Suppressor macrophage treated with lipopolysaccharide for 1 hour (primary cell): ENCODE data around the gene TMEM119.
A peak's percentile ranks its signal among the peaks of the same experiment; 100 is the strongest.
"Not testable (repeated sequence)": the region's sequence is repeated elsewhere in the genome, so short reads cannot be mapped to it uniquely, and the experiment has no call there.

Experiments
- DNase-seq, 3 donors: peaks; one replicate each; pipeline ENCODE4 v3.0.0-alpha.2; 2020 to 2022

TMEM119 gene

GRCh38 chr12:108563136-108563803, 34.6 kb downstream of the TMEM119 start:
- peak; percentile 91 to 94 (median 92) for DNase-seq

DNA sequence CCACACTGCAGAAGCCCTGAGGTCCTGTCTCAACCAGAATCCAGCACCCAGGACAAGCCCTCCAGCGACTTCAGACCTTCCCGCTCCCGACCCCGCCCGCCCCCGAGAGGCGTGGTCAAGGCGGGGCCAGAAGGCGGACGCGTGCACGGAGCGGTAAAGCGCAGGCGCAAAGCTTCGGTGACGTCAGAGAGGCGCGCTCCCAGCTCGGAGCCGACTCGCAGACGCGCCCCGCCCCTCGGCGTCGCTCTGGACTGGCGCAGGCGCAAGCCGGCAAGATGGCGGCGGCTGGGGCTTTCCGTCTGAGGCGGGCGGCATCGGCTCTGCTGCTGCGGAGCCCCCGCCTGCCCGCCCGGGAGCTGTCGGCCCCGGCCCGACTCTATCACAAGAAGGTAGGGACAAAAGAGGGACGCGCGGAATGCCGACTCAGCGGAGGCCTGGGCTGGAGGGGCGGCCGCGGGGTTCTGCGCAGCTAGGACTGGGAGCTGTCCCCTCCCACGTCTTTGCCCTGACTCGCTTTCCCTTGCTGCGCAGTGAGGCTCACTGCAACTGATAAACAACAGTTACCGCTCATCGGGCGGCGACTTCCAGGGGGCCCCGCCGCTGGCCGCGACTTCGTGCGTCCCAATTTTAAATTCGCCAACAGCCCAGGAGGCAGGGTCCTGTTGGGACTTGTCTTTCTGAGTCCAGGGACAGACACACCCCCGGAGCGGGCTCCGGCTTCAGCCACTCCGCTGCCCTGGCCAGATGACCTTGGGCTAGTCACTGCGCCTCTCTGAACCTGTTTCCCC, 35.3 kb downstream of the TMEM119 start, which contains the start of gene ISCU:
Gene ISCU, plus strand, starts transcription at position 249 of the 788 bp plus-strand sequence. Its CDS starts 27 bp downstream, at position 276.
- peak; percentile 99 for DNase-seq

DNA sequence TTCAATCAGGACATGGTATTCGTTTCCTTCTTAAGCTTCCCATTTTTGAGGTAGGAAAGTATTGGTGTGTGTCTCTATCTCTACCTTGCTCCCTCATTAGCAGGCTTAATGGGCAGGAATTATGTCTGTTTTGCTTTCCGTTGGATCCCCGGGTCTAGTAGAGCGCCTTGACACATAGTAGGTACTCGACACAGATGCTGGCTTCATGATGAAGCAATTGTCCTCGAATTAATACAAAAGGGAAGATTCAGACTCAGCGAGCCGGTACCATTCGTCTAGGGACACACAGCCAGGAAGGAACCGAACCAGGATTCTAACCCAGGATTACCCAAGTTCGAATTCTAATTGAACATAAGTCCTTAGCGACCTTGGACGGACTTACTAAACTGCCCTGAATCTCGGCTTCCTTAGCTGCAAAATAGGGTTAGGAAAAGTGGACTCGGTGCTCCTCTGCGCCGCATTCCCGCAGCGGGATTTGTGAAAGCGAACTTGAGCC, 36.0 kb downstream of the TMEM119 start:
- peak in 1 of 3 donors; percentile 19 for DNase-seq

GRCh38 chr12:108560752-108561719, 36.8 kb downstream of the TMEM119 start, which contains the start of gene SART3:
Gene SART3 (minus strand): TSS chr12:108561173. CDS start chr12:108561154, 19 bp downstream.
- DNase-seq, result peak; percentile 92 to 93 (median 93)

DNA sequence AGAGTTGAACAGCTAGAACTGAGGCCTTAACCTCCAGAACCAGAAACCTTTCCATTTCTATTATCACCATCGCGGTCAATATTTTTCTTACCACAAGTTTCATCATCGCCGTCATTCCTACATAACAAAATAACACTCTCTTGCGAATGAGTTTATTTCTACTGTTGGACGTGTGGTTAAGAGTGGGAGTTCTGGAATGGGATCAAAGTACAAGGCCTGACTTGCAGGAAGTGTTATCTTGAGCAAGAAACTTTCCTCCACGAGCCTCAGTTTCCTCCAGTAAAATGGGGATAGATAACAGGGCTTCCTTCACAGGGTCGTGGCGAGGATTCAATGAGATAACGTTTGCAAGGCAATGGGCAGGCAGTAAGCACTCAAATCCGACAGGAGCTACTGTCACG, 37.6 kb downstream of the TMEM119 start:
- DNase-seq, result peak; percentile 20 to 54 (median 38)

DNA sequence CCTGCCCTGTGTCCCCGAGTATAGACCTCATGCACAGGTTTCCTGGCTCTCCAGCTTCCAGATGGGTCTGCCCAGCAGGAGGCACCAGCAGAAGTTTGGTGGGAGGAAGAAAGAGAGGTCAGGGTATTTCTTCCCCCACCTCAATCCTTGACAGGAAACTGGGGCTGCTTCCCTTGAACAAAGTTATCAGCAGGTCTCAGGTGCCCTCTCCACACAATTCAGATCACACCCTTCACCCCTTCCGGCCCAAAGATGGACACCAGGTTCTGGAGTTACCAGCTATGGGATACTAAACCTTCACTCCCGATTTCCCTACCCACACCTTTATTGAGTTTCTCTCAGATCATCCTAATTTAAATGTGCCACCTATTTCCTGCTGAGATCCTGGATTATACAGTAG, 38.1 kb downstream of the TMEM119 start:
- DNase-seq, result no peak

GRCh38 chr12:108559007-108559655, 38.8 kb downstream of the TMEM119 start:
- no peak for DNase-seq

GRCh38 chr12:108555383-108555782, 42.5 kb downstream of the TMEM119 start:
- not testable (repeated sequence) for DNase-seq

DNA sequence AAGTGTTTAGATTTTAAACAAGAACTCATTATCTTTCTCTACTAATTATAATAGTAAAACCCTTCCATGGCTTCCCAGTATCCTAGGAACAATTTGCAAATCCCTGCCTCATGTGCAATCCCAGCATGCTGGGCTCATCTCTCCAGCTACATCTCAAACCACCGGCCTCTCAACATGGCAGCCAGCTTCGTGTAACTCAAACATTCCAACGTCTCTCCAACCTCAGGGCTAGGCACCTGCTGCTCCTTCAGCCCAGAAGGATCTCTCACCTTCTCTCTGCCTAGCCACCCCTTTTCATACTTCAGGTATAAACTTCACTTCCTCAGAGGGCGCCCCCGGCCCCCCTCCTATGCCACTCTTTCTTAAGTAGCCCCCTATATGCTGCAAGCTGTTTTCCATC, 44.1 kb downstream of the TMEM119 start:
- DNase-seq, result no peak

- no peak for DNase-seq
Observed at GRCh38 chr12:108551535-108551934, 46.3 kb downstream of the TMEM119 start.

- DNase-seq, result no peak
Observed at GRCh38 chr12:108548954-108549521, 48.8 kb downstream of the TMEM119 start.

- DNase-seq, result peak; percentile 45 to 64 (median 61)
Observed at GRCh38 chr12:108547686-108548085, 50.2 kb downstream of the TMEM119 start.

- no peak for DNase-seq
Observed at GRCh38 chr12:108543652-108544051, 54.2 kb downstream of the TMEM119 start.

GRCh38 chr12:108542320-108542719, 55.6 kb downstream of the TMEM119 start:
- DNase-seq, result no peak
